Lung (tissue), 12 donors: Measurements from ENCODE around the gene SMIM41. TPM values are rescaled to one million over a fixed set of nuclear protein-coding genes. Genes with fewer than 3 reads are reported as not detected.

Experiments used
- ATAC-seq: fragments of 200-7000 bp; cut with Tn5 transposase; one replicate; pipeline ENCODE4 v1.9.1; 2020; ENCODE audit warnings: moderate number of reproducible peaks; ENCODE audit not compliant: insufficient read depth, low FRiP score
- DNase-seq, 3 donors: peaks; one replicate each; pipeline ENCODE4 v3.0.0-alpha.2; 2013 to 2017
- H3K27ac ChIP-seq, 2 donors: one replicate each; pipeline ENCODE4 v1.5.1; 2013; ENCODE audit warnings: mild to moderate bottlenecking in 2 of 2, moderate library complexity in 2 of 2, control low read depth in 1 of 2, inconsistent platforms in 1 of 2, low read depth in 1 of 2, low read length in 1 of 2
- H3K27me3 ChIP-seq, 3 donors: one replicate each; pipeline ENCODE4 v1.5.1; 2013; ENCODE audit warnings: low read length in 2 of 3; ENCODE audit not compliant: control insufficient read depth in 3 of 3, insufficient read depth in 3 of 3
- H3K36me3 ChIP-seq, 4 donors: one replicate each; pipeline ENCODE4 v1.5.1; 2013; ENCODE audit warnings: low read length in 4 of 4, mild to moderate bottlenecking in 1 of 4, moderate library complexity in 1 of 4; ENCODE audit not compliant: control insufficient read depth in 4 of 4, insufficient read depth in 4 of 4
- H3K4me1 ChIP-seq, 5 donors: one replicate each; pipeline ENCODE4 v1.5.1; 2013; ENCODE audit warnings: low read length in 5 of 5, mild to moderate bottlenecking in 2 of 5, moderate library complexity in 1 of 5; ENCODE audit not compliant: control insufficient read depth in 5 of 5, insufficient read depth in 5 of 5
- H3K4me3 ChIP-seq: one replicate; pipeline ENCODE4 v1.5.1; 2013; ENCODE audit warnings: mild to moderate bottlenecking, control low read depth, moderate library complexity
- H3K9ac ChIP-seq, 2 donors: one replicate each; pipeline ENCODE4 v1.5.1; 2013; ENCODE audit warnings: low read length in 2 of 2, control low read depth in 1 of 2; ENCODE audit not compliant: insufficient read depth in 1 of 2
- H3K9me3 ChIP-seq, 4 donors: one replicate each; pipeline ENCODE4 v1.5.1; 2013; ENCODE audit warnings: low read length in 3 of 4, mild to moderate bottlenecking in 1 of 4, moderate library complexity in 1 of 4; ENCODE audit not compliant: control insufficient read depth in 4 of 4, insufficient read depth in 3 of 4
- CTCF ChIP-seq: IDR thresholded peaks from 2 replicates; pipeline ENCODE4 v1.5.1; 2012; ENCODE audit warnings: mild to moderate bottlenecking; ENCODE audit errors: control extremely low read depth, extremely low read depth
- WGBS, 2 donors: extraction: QIAGEN DNeasy Blood & Tissue Kit; methylation state at CpG; one replicate each; pipeline ENCODE4 v1.1.7; 2013; 5-methylcytosine and 5-hydroxymethylcytosine counted together
- polyA plus RNA-seq, 2 donors: library from polyadenylated mRNA; stranded (reverse); fragments of 200-250 nt; gene quantifications; one replicate each; pipeline ENCODE4 v1.2.1, GENCODE V29; 2013
- total RNA-seq, 2 donors: library from RNA; depleted of rRNA in 1 of 2; stranded (reverse); fragments of >200 nt in 1 of 2; gene quantifications; one replicate each; pipeline ENCODE4 v1.2.1, GENCODE V29; 2014 to 2021
- donor health status: control.
- donor health status: control.
- donor health status: Bipolar disorder and iron deficiency.
- donor health status: healthy.
- donor health status: DM: yes; HTN: yes; CAD: no.

The SMIM41 gene
- total and polyA plus RNA-seq, 4 donors: 1.9 to 7.6 (median 4.3) TPM

GRCh38 chr12:52090291-52090690, 10.8 kb downstream of the SMIM41 start:
- DNase-seq: no peak
- Histone ChIP-seq H3K9ac (no peak overlapping the region), H3K27me3 (peaks cover 0 to 2% (median 0%) of the 10 kb centered on the region in 3 donors), H3K4me3 (no peak overlapping the region), H3K9me3 (no peaks in the 10 kb centered on the region), H3K4me1 (no peaks in the 10 kb centered on the region), H3K36me3 (no peaks in the 10 kb centered on the region), H3K27ac (no peak overlapping the region)
- WGBS, 2 donors: 75 to 76% methylated on average over 10 of the region's 10 CpGs
- TF ChIP-seq CTCF: no peak
- no peak for ATAC-seq

- Histone ChIP-seq H3K9me3 (no peaks in the 10 kb centered on the region), H3K9ac (no peak overlapping the region), H3K4me3 (no peak overlapping the region), H3K4me1 (no peaks in the 10 kb centered on the region), H3K27ac (no peak overlapping the region), H3K27me3 (peaks cover 0 to 2% (median 0%) of the 10 kb centered on the region in 3 donors), H3K36me3 (no peaks in the 10 kb centered on the region)
- no peak for TF ChIP-seq CTCF
- WGBS, 2 donors: 20 to 33% methylated on average over 3 of the region's 3 CpGs
- DNase-seq (no peak), ATAC-seq (no peak)
Measured at GRCh38 chr12:52091061-52091460, 11.6 kb downstream of the SMIM41 start.

GRCh38 chr12:52091869-52092268, 12.4 kb downstream of the SMIM41 start:
- no peak for ATAC-seq
- no peaks in the 10 kb centered on the region for H3K36me3 ChIP-seq
- no peak for TF ChIP-seq CTCF

GRCh38 chr12:52093346-52093745, 13.8 kb downstream of the SMIM41 start:
- TF ChIP-seq CTCF: no peak
- no peak for ATAC-seq

More at GRCh38 chr12:52091869-52092268, 12.4 kb downstream of the SMIM41 start:
- Histone ChIP-seq H3K9ac (no peak overlapping the region), H3K4me3 (no peak overlapping the region), H3K27ac (no peak overlapping the region), H3K9me3 (no peaks in the 10 kb centered on the region), H3K27me3 (peaks cover 0 to 2% (median 0%) of the 10 kb centered on the region in 3 donors), H3K4me1 (no peaks in the 10 kb centered on the region)
- peak; percentile 36 to 63 (median 38) for DNase-seq
- WGBS, 2 donors: 65 to 70% methylated on average over 8 of the region's 8 CpGs

More at GRCh38 chr12:52093346-52093745, 13.8 kb downstream of the SMIM41 start:
- Histone ChIP-seq H3K4me3 (no peak overlapping the region), H3K4me1 (no peaks in the 10 kb centered on the region), H3K27me3 (peaks cover 0 to 2% (median 0%) of the 10 kb centered on the region in 3 donors), H3K36me3 (no peaks in the 10 kb centered on the region), H3K27ac (no peak overlapping the region), H3K9ac (no peak overlapping the region), H3K9me3 (no peaks in the 10 kb centered on the region)
- no peak for DNase-seq
- 80 to 89% methylated on average over 7 of the region's 7 CpGs for WGBS, 2 donors
